ENCODE results near the gene OPCML. TPM values are rescaled to one million over a fixed set of nuclear protein-coding genes. Genes with fewer than 3 reads are reported as not detected.

The OPCML gene
- total RNA-seq, 1 experiment from 2014 or later, result 0.94 TPM

DNA sequence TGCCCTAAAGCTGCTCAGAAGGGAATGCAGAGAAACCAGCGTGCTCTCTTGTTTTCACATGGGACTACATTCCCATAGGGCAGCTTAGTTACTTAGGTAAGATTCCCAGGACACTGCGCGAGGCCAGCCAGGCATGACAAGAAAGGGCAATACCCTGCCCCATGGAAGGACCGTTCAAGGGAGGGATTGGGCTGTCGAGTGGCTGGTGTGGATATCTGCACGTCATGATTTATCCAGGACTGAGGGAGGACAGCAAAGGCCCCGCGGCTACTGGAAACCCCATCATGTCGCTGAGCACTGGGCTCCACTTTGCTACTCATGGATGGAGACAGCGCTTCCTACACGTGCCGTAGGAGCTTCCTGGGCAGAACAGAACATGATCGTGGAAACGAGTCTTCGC, 169.4 kb downstream of the OPCML start:
- no peak overlapping the region for H3K23ac ChIP-seq (ENCODE audit: insufficient read length, low read depth, low read length)

More for the DNA sequence above, 169.4 kb downstream of the OPCML start:
- Histone ChIP-seq H2AFZ (ENCODE audit: low read length) (no peak overlapping the region), H3K9ac (ENCODE audit: extremely low read depth, insufficient read length, low read length) (no peak overlapping the region), H2BK20ac (ENCODE audit: low read depth, low read length, poor library complexity, severe bottlenecking) (no peak overlapping the region), H2AK5ac (ENCODE audit: insufficient read length, low read length) (no peak overlapping the region), H4K5ac (ENCODE audit: insufficient read length, low read depth, low read length) (no peak overlapping the region), H2BK15ac (ENCODE audit: low read depth, low read length) (no peak overlapping the region), H4K8ac (replicated peaks; ENCODE audit: insufficient read length, low read depth, low read length) (no peak overlapping the region), H3K79me1 (ENCODE audit: insufficient read depth, low read depth, low read length, poor library complexity, severe bottlenecking) (no peaks in the 10 kb centered on the region), H3K23me2 (ENCODE audit: insufficient read length, low read depth, low read length, poor library complexity, severe bottlenecking) (no peaks in the 10 kb centered on the region), H3K27me3 (ENCODE audit: insufficient read depth, low read length) (no peaks in the 10 kb centered on the region), H3K9me3 (ENCODE audit: control insufficient read depth, low read depth, low read length) (no peaks in the 10 kb centered on the region), H3T11ph (ENCODE audit: low read length) (no peak overlapping the region), H3K4me2 (ENCODE audit: insufficient read depth, insufficient read length, low read length) (no peak overlapping the region), H3K56ac (ENCODE audit: insufficient read length, low read depth, low read length) (no peak overlapping the region), H2BK120ac (ENCODE audit: low read depth, low read length, poor library complexity, severe bottlenecking) (no peak overlapping the region), H3K18ac (ENCODE audit: insufficient read length, low read depth, low read length) (no peak overlapping the region), H2BK5ac (ENCODE audit: insufficient read length, low read length) (no peak overlapping the region), H3K4ac (ENCODE audit: low read depth, low read length) (no peak overlapping the region), H2BK12ac (ENCODE audit: insufficient read length, low read depth, low read length) (no peak overlapping the region), H3K14ac (ENCODE audit: insufficient read depth, low read length) (no peak overlapping the region; the same call in 1 of the 2 replicates), H3K79me2 (ENCODE audit: insufficient read depth, low read length) (no peaks in the 10 kb centered on the region), H3K4me1 (ENCODE audit: insufficient read depth, low read length) (no peaks in the 10 kb centered on the region), H4K91ac (ENCODE audit: insufficient read length, low read depth, low read length) (no peak overlapping the region), H4K20me1 (ENCODE audit: control insufficient read depth, insufficient read depth, insufficient read length) (no peaks in the 10 kb centered on the region), H3K27ac (ENCODE audit: insufficient read length, low read depth, low read length) (no peak overlapping the region)
- no peaks in the 10 kb centered on the region for H3K9me3 Mint-ChIP-seq
- no peak overlapping the region; a peak in 1 of 7 replicates for H3K27ac Mint-ChIP-seq
- no peaks in the 10 kb centered on the region; a peak in 1 of 7 replicates for H3K36me3 Mint-ChIP-seq (ENCODE audit: insufficient read depth in 1 of 3, low read depth in 3 of 3)
- H3K4me1 Mint-ChIP-seq, result peaks cover 4 to 8% of the 10 kb centered on the region in 2 experiments; a peak in 3 of 4 replicates
- TF ChIP-seq, protein P1, sequence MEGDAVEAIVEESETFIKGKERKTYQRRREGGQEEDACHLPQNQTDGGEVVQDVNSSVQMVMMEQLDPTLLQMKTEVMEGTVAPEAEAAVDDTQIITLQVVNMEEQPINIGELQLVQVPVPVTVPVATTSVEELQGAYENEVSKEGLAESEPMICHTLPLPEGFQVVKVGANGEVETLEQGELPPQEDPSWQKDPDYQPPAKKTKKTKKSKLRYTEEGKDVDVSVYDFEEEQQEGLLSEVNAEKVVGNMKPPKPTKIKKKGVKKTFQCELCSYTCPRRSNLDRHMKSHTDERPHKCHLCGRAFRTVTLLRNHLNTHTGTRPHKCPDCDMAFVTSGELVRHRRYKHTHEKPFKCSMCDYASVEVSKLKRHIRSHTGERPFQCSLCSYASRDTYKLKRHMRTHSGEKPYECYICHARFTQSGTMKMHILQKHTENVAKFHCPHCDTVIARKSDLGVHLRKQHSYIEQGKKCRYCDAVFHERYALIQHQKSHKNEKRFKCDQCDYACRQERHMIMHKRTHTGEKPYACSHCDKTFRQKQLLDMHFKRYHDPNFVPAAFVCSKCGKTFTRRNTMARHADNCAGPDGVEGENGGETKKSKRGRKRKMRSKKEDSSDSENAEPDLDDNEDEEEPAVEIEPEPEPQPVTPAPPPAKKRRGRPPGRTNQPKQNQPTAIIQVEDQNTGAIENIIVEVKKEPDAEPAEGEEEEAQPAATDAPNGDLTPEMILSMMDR (conservative IDR thresholded peaks at IDR 0.05), result no peak
- no CpG with 5 or more reads among the region's 15 CpGs for WGBS (ENCODE audit: extremely low coverage, insufficient read length, low lambda C conversion rate)
- H3K4me3 Mint-ChIP-seq, result no peak overlapping the region
- no peak for DNase-seq
- peaks cover 5% of the 10 kb centered on the region; the same call in 1 of the 2 replicates for H3K27me3 Mint-ChIP-seq (ENCODE audit: low read depth)

Data from H9 (cell line).